Measurements from ENCODE around the gene MICAL2. TPM values are rescaled to one million over a fixed set of nuclear protein-coding genes. Genes with fewer than 3 reads are reported as not detected.

The MICAL2 gene
- total RNA-seq, 4 donors from 2014 or later, result 196 to 550 (median 237) TPM

- Histone ChIP-seq H3K27ac (peak overlapping the region in 3 of 4 donors; percentile 70 to 90 (median 82)), H3K4me3 (no peak overlapping the region), H3K27me3 (no peaks in the 10 kb centered on the region), H3K4me1 (peaks cover 7 to 92% (median 21%) of the 10 kb centered on the region in 3 donors), H3K36me3 (peaks cover 0 to 51% of the 10 kb centered on the region in 2 donors), H3K9me3 (no peaks in the 10 kb centered on the region)
- 71 to 88% methylated on average over 2 of the region's 2 CpGs for WGBS, 2 donors (ENCODE audit: low coverage in 1 of 2)
- no peak for TF ChIP-seq EP300 (IDR thresholded peaks at IDR 0.05)
- no peak for TF ChIP-seq CTCF (IDR thresholded peaks at IDR 0.05)
- TF ChIP-seq POLR2A (IDR thresholded peaks at IDR 0.05), result no peak
- TF ChIP-seq POLR2AphosphoS5 (IDR thresholded peaks at IDR 0.05), result no peak
- ATAC-seq, result no peak
These were observed 132.6 kb downstream of the MICAL2 start for GRCh38 chr11:12242966-12243365.

DNA sequence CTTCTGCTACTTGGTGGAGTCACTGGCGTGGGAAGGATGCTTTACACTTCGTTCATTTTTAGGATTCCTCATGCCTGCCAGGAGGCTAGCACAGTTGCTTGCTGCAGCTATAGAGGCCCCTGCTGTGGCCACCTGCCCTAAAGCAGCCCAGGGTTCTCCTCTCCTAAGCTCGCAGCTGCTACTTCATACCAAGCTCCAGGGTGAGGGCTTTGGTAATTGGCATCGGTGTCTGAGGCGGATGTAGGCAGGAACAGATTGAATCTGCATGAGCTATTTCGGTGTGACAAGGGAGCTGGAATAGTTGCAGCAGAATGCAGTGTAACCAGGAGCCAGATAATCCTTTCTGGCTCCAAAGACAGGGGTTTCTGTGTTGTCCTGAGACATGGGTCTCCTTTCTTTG, 133.1 kb downstream of the MICAL2 start:
- Histone ChIP-seq H3K4me3 (no peak overlapping the region), H3K36me3 (peaks cover 0 to 51% of the 10 kb centered on the region in 2 donors), H3K9me3 (no peaks in the 10 kb centered on the region), H3K27me3 (no peaks in the 10 kb centered on the region), H3K27ac (peak overlapping the region in 3 of 4 donors; percentile 70 to 90 (median 82)), H3K4me1 (peaks cover 5 to 92% (median 26%) of the 10 kb centered on the region in 3 donors)
- no peak for ATAC-seq
- TF ChIP-seq CTCF (IDR thresholded peaks at IDR 0.05), result no peak
- TF ChIP-seq POLR2A (IDR thresholded peaks at IDR 0.05), result no peak
- TF ChIP-seq POLR2AphosphoS5 (IDR thresholded peaks at IDR 0.05), result no peak
- TF ChIP-seq EP300 (IDR thresholded peaks at IDR 0.05), result no peak
- 44 to 51% methylated on average over 5 to 6 of the region's 6 CpGs for WGBS, 2 donors (ENCODE audit: low coverage in 1 of 2)

- TF ChIP-seq POLR2AphosphoS5 (IDR thresholded peaks at IDR 0.05), result peak; percentile 9
- TF ChIP-seq EP300 (IDR thresholded peaks at IDR 0.05), result no peak
- no peaks in the 10 kb centered on the region for H3K9me3 ChIP-seq
- H3K27me3 ChIP-seq, result no peaks in the 10 kb centered on the region
- peaks cover 5 to 92% (median 29%) of the 10 kb centered on the region in 3 donors for H3K4me1 ChIP-seq
- WGBS, 2 donors (ENCODE audit: low coverage in 1 of 2), result 51 to 59% methylated on average over 4 to 6 of the region's 6 CpGs
- peak overlapping the region in 3 of 4 donors; percentile 70 to 90 (median 82) for H3K27ac ChIP-seq
- ATAC-seq, result no peak
- peaks cover 0 to 50% of the 10 kb centered on the region in 2 donors for H3K36me3 ChIP-seq
- H3K4me3 ChIP-seq, result no peak overlapping the region
These were observed 133.6 kb downstream of the MICAL2 start for GRCh38 chr11:12243911-12244550.

DNA sequence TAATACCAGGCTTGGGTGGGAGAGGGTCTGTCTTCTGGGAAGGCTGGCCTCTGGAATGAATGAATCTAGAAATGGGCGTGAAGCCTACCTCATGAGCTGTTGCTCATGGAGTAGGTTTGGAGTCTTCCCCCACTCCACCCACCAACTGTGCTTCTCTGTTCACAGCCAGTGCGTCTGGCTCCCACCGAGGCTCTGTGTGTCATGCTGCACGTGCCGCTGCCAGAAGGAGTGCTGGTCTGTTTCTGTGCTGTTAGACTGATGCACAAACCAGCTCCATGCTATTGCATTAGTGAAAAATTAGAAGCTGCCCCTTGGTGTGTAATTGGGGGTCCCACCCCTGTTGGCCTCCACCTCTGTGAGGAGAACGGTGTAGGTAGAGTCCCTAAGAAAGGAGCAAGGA, 134.7 kb downstream of the MICAL2 start:
- Histone ChIP-seq H3K9me3 (no peaks in the 10 kb centered on the region), H3K4me3 (no peak overlapping the region), H3K27me3 (no peaks in the 10 kb centered on the region), H3K4me1 (peaks cover 5 to 92% (median 23%) of the 10 kb centered on the region in 3 donors), H3K27ac (peak overlapping the region in 3 of 4 donors; percentile 70 to 90 (median 70)), H3K36me3 (peaks cover 0 to 51% of the 10 kb centered on the region in 2 donors)
- WGBS, 2 donors (ENCODE audit: low coverage in 1 of 2), result 72 to 75% methylated on average over 3 to 5 of the region's 6 CpGs
- ATAC-seq, result no peak
- TF ChIP-seq EP300 (IDR thresholded peaks at IDR 0.05) (no peak), POLR2A (IDR thresholded peaks at IDR 0.05) (no peak), CTCF (IDR thresholded peaks at IDR 0.05) (no peak), POLR2AphosphoS5 (IDR thresholded peaks at IDR 0.05) (no peak)

- no peak overlapping the region for H3K4me3 ChIP-seq
- peaks cover 5 to 92% (median 22%) of the 10 kb centered on the region in 3 donors for H3K4me1 ChIP-seq
- H3K9me3 ChIP-seq, result no peaks in the 10 kb centered on the region
- no peak for TF ChIP-seq POLR2A (IDR thresholded peaks at IDR 0.05)
- peak; percentile 15 for TF ChIP-seq POLR2AphosphoS5 (IDR thresholded peaks at IDR 0.05)
- H3K27me3 ChIP-seq, result no peaks in the 10 kb centered on the region
- no peak for ATAC-seq
- peak overlapping the region in 3 of 4 donors; percentile 57 to 90 (median 70) for H3K27ac ChIP-seq
- H3K36me3 ChIP-seq, result peaks cover 0 to 48% of the 10 kb centered on the region in 2 donors
- whole genome bisulfite sequencing, 2 donors (ENCODE audit: low coverage in 1 of 2), result 51% methylated on average over 3 of the region's 3 CpGs; no CpG with 5 or more reads in 1 of the 2 donors
These were observed 135.2 kb downstream of the MICAL2 start for GRCh38 chr11:12245549-12246016.

- H3K27me3 ChIP-seq, result no peaks in the 10 kb centered on the region
- H3K9me3 ChIP-seq, result no peaks in the 10 kb centered on the region
- H3K27ac ChIP-seq, result peak overlapping the region in 3 of 4 donors; percentile 57 to 90 (median 70)
- no peak overlapping the region for H3K4me3 ChIP-seq
- TF ChIP-seq POLR2A (IDR thresholded peaks at IDR 0.05) (no peak), EP300 (IDR thresholded peaks at IDR 0.05) (no peak), CTCF (IDR thresholded peaks at IDR 0.05) (no peak), POLR2AphosphoS5 (IDR thresholded peaks at IDR 0.05) (no peak)
- H3K36me3 ChIP-seq, result peaks cover 0 to 43% of the 10 kb centered on the region in 2 donors
- peaks cover 5 to 93% (median 22%) of the 10 kb centered on the region in 3 donors for H3K4me1 ChIP-seq
- ATAC-seq, result no peak
- WGBS, 2 donors (ENCODE audit: low coverage in 1 of 2), result 50 to 90% methylated on average over 1 to 2 of the region's 5 CpGs
These were observed 135.8 kb downstream of the MICAL2 start for GRCh38 chr11:12246147-12246546.
